Measurements from ENCODE around the gene COL5A1.

COL5A1 gene

GRCh38 chr9:134605351-134605965 lies 36.1 kb upstream of the COL5A1 start:
- DNase-seq (ENCODE audit: low read depth, low spot score), result no peak
- TF ChIP-seq EZH2 (IDR thresholded peaks at IDR 0.05) (no peak), POLR2AphosphoS5 (IDR thresholded peaks at IDR 0.05; ENCODE audit: borderline replicate concordance, low read depth, low read length) (no peak), FOXP2 (optimal IDR thresholded peaks at IDR 0.05; ENCODE audit: control extremely low read depth, extremely low read length, insufficient read depth) (no peak)
- Histone ChIP-seq H3K9me3 (ENCODE audit: low read depth, low read length) (no peaks in the 10 kb centered on the region), H3K27ac (no peak overlapping the region), H3K4me3 (no peak overlapping the region), H3K36me3 (ENCODE audit: insufficient read depth, low read length) (no peaks in the 10 kb centered on the region), H3K9ac (ENCODE audit: insufficient read length) (no peak overlapping the region)

- TF ChIP-seq POLR2AphosphoS5 (IDR thresholded peaks at IDR 0.05; ENCODE audit: borderline replicate concordance, low read depth, low read length) (no peak), EZH2 (IDR thresholded peaks at IDR 0.05) (no peak), FOXP2 (optimal IDR thresholded peaks at IDR 0.05; ENCODE audit: control extremely low read depth, extremely low read length, insufficient read depth) (no peak)
- no peak overlapping the region for H3K4me3 ChIP-seq
- H3K9me3 ChIP-seq (ENCODE audit: low read depth, low read length), result no peaks in the 10 kb centered on the region
- DNase-seq (ENCODE audit: low read depth, low spot score), result no peak
- H3K27ac ChIP-seq, result no peak overlapping the region
- H3K9ac ChIP-seq (ENCODE audit: insufficient read length), result no peak overlapping the region
- no peaks in the 10 kb centered on the region for H3K36me3 ChIP-seq (ENCODE audit: insufficient read depth, low read length)
These were observed 35.6 kb upstream of the COL5A1 start for GRCh38 chr9:134605966-134606357.

GRCh38 chr9:134606951-134607731 lies 34.5 kb upstream of the COL5A1 start:
- TF ChIP-seq POLR2AphosphoS5 (IDR thresholded peaks at IDR 0.05; ENCODE audit: borderline replicate concordance, low read depth, low read length) (no peak), FOXP2 (optimal IDR thresholded peaks at IDR 0.05; ENCODE audit: control extremely low read depth, extremely low read length, insufficient read depth) (no peak), EZH2 (IDR thresholded peaks at IDR 0.05) (no peak)
- Histone ChIP-seq H3K27ac (no peak overlapping the region), H3K9ac (ENCODE audit: insufficient read length) (no peak overlapping the region), H3K4me3 (no peak overlapping the region), H3K36me3 (ENCODE audit: insufficient read depth, low read length) (no peaks in the 10 kb centered on the region), H3K9me3 (ENCODE audit: low read depth, low read length) (peaks cover 2% of the 10 kb centered on the region; the same call in 1 of the 2 replicates)
- peak; percentile 50 for DNase-seq (ENCODE audit: low read depth, low spot score)

- H3K9me3 ChIP-seq (ENCODE audit: low read depth, low read length), result peaks cover 10% of the 10 kb centered on the region; the same call in 1 of the 2 replicates
- peak overlapping the region; percentile 46; the same call in 1 of the 2 replicates for H3K27ac ChIP-seq
- TF ChIP-seq EZH2 (IDR thresholded peaks at IDR 0.05) (no peak), POLR2AphosphoS5 (IDR thresholded peaks at IDR 0.05; ENCODE audit: borderline replicate concordance, low read depth, low read length) (no peak), FOXP2 (optimal IDR thresholded peaks at IDR 0.05; ENCODE audit: control extremely low read depth, extremely low read length, insufficient read depth) (no peak)
- H3K9ac ChIP-seq (ENCODE audit: insufficient read length), result no peak overlapping the region
- no peak for DNase-seq (ENCODE audit: low read depth, low spot score)
- no peaks in the 10 kb centered on the region for H3K36me3 ChIP-seq (ENCODE audit: insufficient read depth, low read length)
- H3K4me3 ChIP-seq, result no peak overlapping the region
These were observed 33.6 kb upstream of the COL5A1 start for GRCh38 chr9:134607971-134608370.

- no peak overlapping the region for H3K9ac ChIP-seq (ENCODE audit: insufficient read length)
- H3K27ac ChIP-seq, result no peak overlapping the region
- no peak overlapping the region for H3K4me3 ChIP-seq
- no peaks in the 10 kb centered on the region for H3K36me3 ChIP-seq (ENCODE audit: insufficient read depth, low read length)
- no peak for DNase-seq (ENCODE audit: low read depth, low spot score)
- H3K9me3 ChIP-seq (ENCODE audit: low read depth, low read length), result peaks cover 16% of the 10 kb centered on the region; the same call in 1 of the 2 replicates
- TF ChIP-seq EZH2 (IDR thresholded peaks at IDR 0.05) (no peak), FOXP2 (optimal IDR thresholded peaks at IDR 0.05; ENCODE audit: control extremely low read depth, extremely low read length, insufficient read depth) (no peak), POLR2AphosphoS5 (IDR thresholded peaks at IDR 0.05; ENCODE audit: borderline replicate concordance, low read depth, low read length) (no peak)
These were observed 30.6 kb upstream of the COL5A1 start for GRCh38 chr9:134611046-134611445.

- Histone ChIP-seq H3K27ac (no peak overlapping the region), H3K9ac (ENCODE audit: insufficient read length) (no peak overlapping the region), H3K9me3 (ENCODE audit: low read depth, low read length) (peaks cover 16% of the 10 kb centered on the region; the same call in 1 of the 2 replicates), H3K36me3 (ENCODE audit: insufficient read depth, low read length) (no peaks in the 10 kb centered on the region), H3K4me3 (no peak overlapping the region)
- DNase-seq (ENCODE audit: low read depth, low spot score), result no peak
- no peak for TF ChIP-seq EZH2 (IDR thresholded peaks at IDR 0.05)
- no peak for TF ChIP-seq POLR2AphosphoS5 (IDR thresholded peaks at IDR 0.05; ENCODE audit: borderline replicate concordance, low read depth, low read length)
- TF ChIP-seq FOXP2 (optimal IDR thresholded peaks at IDR 0.05; ENCODE audit: control extremely low read depth, extremely low read length, insufficient read depth), result no peak
These were observed 29.3 kb upstream of the COL5A1 start for GRCh38 chr9:134612309-134612708.

GRCh38 chr9:134612715-134613114 lies 28.9 kb upstream of the COL5A1 start:
- no peak overlapping the region for H3K9ac ChIP-seq (ENCODE audit: insufficient read length)
- H3K4me3 ChIP-seq, result no peak overlapping the region
- no peak for TF ChIP-seq FOXP2 (optimal IDR thresholded peaks at IDR 0.05; ENCODE audit: control extremely low read depth, extremely low read length, insufficient read depth)
- no peak for TF ChIP-seq POLR2AphosphoS5 (IDR thresholded peaks at IDR 0.05; ENCODE audit: borderline replicate concordance, low read depth, low read length)
- TF ChIP-seq EZH2 (IDR thresholded peaks at IDR 0.05), result no peak
- peaks cover 16% of the 10 kb centered on the region; the same call in 1 of the 2 replicates for H3K9me3 ChIP-seq (ENCODE audit: low read depth, low read length)
- H3K36me3 ChIP-seq (ENCODE audit: insufficient read depth, low read length), result no peaks in the 10 kb centered on the region
- H3K27ac ChIP-seq, result no peak overlapping the region
- no peak for DNase-seq (ENCODE audit: low read depth, low spot score)

- no peak overlapping the region for H3K9ac ChIP-seq (ENCODE audit: insufficient read length)
- H3K27ac ChIP-seq, result no peak overlapping the region
These were observed 27.3 kb upstream of the COL5A1 start for GRCh38 chr9:134614256-134614655.

More at GRCh38 chr9:134614256-134614655, 27.3 kb upstream of the COL5A1 start:
- Histone ChIP-seq H3K36me3 (ENCODE audit: insufficient read depth, low read length) (no peaks in the 10 kb centered on the region), H3K9me3 (ENCODE audit: low read depth, low read length) (peaks cover 16% of the 10 kb centered on the region; the same call in 1 of the 2 replicates), H3K4me3 (no peak overlapping the region)
- no peak for DNase-seq (ENCODE audit: low read depth, low spot score)
- no peak for TF ChIP-seq EZH2 (IDR thresholded peaks at IDR 0.05)
- TF ChIP-seq FOXP2 (optimal IDR thresholded peaks at IDR 0.05; ENCODE audit: control extremely low read depth, extremely low read length, insufficient read depth), result no peak
- no peak for TF ChIP-seq POLR2AphosphoS5 (IDR thresholded peaks at IDR 0.05; ENCODE audit: borderline replicate concordance, low read depth, low read length)

Data from SK-N-MC (cell line).